ENCODE results near the gene IFNLR1.

IFNLR1 gene

DNA sequence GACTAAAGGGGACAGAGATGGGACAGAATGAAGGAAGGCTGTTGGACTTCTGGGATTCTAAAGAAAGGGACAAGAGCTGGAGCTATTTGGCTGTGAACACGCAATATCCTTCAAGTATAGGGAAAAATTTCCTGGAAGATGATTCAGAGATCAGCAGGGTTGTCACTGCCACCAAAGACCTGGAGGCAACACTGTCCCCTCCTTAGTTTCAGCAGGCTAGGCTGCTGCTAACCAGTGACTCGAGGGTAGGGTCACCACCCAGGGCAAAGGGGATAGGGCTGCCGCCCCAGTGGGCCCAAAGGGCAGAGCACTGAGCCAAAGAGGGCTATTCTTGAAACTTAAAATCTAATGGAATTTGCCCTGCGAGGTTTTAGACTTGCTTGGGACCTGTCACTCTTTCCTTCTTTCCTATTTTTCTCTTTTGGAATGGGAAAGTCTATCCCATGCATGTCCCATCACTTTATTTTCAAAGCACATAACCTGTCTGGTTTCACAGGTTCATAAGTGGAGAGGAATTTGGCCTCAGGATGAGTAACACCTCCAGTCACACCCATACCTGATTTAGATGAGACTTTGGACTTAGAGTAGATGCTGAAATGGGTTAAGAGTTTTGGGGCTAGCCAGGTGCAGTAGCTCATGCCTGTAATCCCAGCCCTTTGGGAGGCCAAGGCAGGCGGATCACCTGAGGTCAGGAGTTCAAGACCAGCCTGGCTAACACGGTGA, 11.9 kb downstream of the IFNLR1 start:
- no peak for DNase-seq

- no peak for DNase-seq
Observed at GRCh38 chr1:24173638-24174575, 13.2 kb downstream of the IFNLR1 start.

DNA sequence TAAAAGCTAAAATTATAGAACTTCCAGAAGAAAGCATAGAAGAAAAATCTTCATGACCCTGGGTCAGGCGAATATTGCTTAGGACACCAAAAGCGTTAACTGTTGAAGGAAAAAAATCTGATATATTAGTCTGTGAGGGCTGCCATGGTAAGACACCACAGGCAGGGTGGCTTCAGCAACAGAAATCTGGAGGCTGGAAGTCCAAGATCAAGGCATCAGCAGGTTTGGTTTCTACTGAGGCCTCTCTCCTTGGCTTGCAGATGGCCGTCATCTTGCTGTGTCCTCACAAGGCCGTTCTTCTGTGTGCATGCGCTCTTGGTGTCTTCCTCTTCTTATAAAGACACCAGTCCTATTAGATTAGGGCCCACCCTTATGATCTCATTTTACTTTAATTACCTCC, 14.5 kb downstream of the IFNLR1 start:
- no peak for DNase-seq

GRCh38 chr1:24169286-24169685, 17.8 kb downstream of the IFNLR1 start:
- DNase-seq: no peak

GRCh38 chr1:24168245-24168644, 18.8 kb downstream of the IFNLR1 start:
- DNase-seq: no peak

GRCh38 chr1:24167008-24167407, 20.1 kb downstream of the IFNLR1 start:
- no peak for DNase-seq

DNA sequence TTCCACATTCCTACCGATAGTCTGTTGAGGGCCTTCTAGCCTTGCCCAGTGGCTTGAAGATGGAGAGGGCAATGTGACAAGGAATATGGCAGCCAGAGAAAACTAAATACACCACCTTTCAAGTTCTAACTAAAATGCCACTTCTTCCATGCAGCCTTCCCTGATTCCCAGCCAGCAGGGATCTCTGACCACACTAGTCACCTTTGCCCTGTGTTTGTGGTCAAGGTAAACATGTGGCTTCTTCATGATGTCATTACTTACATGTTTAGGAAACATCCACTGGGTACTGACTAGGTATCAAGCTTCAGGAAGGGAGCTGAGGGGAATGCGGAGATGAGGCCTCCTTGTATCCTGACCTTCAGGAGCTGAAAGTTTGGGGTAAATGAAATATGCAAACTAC, 21.6 kb downstream of the IFNLR1 start:
- no peak for DNase-seq

DNA sequence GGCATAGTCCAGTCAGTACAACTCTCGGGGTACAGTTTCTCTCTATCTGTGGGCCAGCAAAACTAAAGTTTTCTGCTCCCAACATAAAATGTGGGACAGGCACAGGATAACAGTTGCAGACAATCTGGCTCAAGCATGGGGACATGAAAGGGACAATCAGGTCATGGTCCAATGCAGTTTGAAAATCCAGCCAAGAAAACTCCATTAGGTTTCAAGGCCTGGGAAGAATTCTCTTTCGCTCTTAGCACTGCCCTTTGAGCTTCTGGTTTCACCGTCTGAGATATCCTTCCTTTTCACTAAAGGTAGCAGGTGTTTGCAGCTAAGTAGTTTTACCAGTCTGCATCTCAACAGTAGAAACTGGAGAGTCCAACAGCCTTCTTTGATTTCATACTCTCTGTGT, 23.1 kb downstream of the IFNLR1 start:
- no peak for DNase-seq

DNA sequence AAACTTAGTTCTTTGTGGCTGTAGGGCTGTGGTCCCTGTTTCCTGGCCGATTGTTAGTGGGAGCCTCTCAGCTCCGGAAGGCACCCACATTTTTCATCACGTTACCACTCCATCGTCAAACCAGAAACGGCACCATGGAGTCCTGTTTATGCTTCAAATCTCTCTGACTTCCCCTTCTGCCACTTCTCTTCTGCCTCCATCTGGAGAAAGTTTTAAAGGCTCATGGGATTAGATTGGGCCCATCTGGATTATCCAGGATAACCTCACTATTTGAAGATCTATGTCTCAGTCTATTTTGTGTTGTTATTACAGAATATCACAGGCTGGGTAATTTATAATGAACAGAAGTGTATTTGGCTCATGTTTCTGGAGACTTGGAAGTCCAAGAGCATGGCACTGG, 24.9 kb downstream of the IFNLR1 start:
- DNase-seq: no peak

GRCh38 chr1:24161270-24161669, 25.8 kb downstream of the IFNLR1 start:
- no peak for DNase-seq

- no peak for DNase-seq
Observed at GRCh38 chr1:24159366-24159765, 27.7 kb downstream of the IFNLR1 start.

DNA sequence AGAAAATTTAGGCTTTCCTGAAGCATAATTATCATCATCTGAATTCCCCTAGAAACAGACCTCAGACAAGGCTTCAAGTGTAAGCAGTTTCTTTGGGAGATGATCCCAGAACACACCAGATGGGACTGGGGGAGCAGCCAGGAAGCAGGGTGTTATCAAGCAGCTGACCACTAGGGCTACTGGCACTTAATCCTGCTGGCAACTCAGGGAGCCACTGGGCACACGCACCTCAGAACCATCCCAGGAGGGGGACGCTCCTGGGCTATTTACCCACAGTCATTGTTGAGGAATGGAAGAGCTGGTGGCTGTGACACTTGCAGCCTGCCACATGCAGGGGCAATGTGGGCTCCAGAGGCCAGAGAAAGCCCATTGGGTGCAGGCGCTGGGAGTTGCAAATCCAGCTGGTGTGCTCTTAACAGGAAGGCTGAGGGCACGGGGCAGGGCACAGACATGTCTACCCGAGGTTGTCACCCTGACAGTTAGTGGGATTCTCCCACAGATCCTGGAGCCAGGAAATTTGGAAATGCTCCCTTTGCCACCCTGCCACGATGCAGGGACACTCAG, 29.1 kb downstream of the IFNLR1 start:
- DNase-seq: no peak

GRCh38 chr1:24156542-24157260, 30.4 kb downstream of the IFNLR1 start:
- no peak for DNase-seq

- DNase-seq: peak; percentile 52
Observed at GRCh38 chr1:24155011-24155782, 31.9 kb downstream of the IFNLR1 start.

DNA sequence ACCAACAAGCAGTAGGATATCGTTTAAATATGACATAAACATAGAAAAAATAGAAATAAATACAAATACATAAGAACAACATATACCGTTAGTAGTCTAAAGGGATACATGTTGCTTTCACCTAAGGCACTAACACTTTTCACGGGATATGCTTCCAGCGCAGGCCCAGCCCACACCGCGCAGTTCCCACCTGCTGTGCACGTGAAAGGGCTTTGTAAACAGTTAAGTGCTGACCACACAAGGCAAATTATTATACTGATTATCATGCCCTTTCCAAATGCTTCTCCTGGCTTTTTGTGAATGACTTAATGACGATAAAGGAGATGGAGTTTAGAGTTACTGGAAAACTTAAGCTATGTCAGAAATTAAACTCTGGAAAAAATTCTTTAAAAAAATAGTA, 32.9 kb downstream of the IFNLR1 start:
- DNase-seq: no peak

DNA sequence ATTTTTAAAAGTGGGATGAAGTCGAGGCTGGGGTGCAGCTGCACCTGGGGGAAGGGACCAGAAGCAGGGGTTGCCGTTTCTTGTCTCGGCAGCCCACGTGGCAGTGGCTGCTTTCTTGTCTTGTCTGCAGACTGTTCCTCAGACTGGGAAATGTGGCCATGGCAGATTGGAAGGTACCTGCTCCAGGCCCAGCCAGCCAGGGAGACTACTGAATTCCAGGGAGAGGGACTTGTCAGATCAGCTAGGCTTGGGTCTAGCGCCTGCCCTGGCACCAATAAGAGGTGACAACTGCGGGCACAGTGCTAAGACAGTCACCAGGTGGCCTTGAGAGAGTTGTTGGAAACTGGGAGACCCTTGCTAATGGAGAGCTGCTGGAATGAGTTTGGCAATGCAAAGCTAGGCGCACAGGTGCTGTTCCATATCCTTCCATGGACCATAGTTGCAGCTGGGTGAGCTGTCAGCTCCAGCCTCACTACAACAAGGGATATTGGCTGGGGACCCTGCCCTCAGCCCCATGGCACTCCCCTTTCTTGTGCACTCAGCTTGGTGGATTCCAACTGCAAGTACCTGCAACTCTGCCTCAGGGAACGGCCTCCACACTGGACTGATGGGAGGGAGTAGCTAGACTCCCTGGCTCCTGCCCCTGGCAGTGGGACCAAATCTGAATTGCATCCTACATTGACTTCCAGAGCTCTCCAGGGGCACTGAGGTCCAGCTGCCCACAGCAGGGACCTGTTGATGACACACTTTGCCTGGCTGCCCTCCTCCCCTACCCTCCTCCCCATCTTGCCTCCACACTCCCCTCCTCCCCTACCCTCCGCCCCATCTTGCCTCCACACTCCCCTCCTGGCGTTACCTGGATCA, 34.2 kb downstream of the IFNLR1 start:
- DNase-seq: no peak

DNA sequence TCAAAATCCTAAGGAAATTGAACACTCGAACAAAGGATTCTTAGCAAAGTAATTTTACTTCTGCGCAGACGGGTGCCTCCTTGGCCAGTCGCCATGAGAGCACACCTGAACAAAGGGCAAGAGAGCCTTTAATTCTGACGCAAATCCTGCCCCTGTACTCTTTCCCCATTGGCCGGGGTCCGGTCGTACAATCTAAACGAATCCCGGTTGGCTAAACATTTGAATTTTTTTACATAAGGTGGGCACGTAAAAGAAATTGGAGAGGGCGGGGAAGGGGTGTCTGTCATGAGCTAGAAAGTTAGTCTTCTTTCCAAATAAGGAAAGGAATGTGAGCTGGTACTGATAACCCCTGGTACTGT, 35.9 kb downstream of the IFNLR1 start:
- DNase-seq: no peak

DNA sequence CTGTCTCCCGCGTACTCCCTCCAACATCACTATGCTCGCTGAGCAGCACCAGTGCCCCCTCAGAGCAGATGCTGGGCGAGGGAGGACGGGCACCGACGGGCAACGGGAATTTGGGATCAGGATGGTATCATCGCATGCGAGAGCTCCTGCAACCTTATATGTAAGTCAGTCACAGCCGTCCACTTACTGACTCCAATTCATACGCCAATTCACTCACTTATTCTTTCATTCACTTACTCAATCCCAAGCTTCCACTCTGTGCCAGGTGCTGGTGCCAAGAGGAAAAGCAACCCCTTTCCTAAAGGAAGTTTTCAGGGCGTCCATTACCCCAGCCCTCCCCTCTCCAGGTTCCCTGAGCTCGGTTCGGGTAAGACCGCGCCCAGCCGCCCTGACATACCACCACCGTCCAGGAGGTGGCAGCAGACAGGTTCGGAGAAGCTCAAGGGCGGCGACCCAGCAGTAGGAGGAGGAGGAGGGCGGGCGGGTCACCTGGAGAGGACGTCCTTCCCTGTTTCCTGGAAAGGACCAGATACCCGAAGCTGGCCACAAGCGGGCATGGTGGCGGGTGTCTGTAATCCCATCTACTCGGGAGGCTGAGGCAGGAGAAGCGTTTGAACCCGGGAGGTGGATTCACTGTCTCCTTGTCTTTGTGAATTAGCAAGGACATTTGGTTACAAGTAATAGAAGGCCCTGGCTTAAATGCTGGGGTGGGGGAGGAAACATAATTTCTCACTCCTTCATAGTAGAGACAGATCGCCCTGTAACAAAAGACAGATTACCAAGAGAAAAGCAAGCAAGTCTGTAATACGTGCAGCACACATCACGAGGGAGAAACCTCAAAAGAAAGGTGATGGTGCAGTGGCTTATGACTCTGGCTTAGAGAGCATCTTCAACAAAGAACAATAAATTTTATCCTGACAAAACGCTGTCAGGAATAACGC, 36.6 kb downstream of the IFNLR1 start:
- DNase-seq: peak; percentile 97

- DNase-seq: peak; percentile 72
Observed at GRCh38 chr1:24149866-24150233, 37.2 kb downstream of the IFNLR1 start.

GRCh38 chr1:24147816-24148215, 39.3 kb downstream of the IFNLR1 start:
- no peak for DNase-seq
